Measurements from ENCODE around the gene NRDE2. TPM values are rescaled to one million over a fixed set of nuclear protein-coding genes. Genes with fewer than 3 reads are reported as not detected.
A peak's percentile ranks its signal among the peaks of the same experiment; 100 is the strongest.

Gene NRDE2
- total RNA-seq, 6 experiments from 2014 or later, result 7.9 to 16.3 (median 13.8) TPM

GRCh38 chr14:90336985-90337384, 5.2 kb upstream of the NRDE2 start:
- Histone ChIP-seq H3K36me3 (no peaks in the 10 kb centered on the region), H3K27me3 (no peaks in the 10 kb centered on the region), H3K27ac (no peak overlapping the region), H3K4me1 (no peaks in the 10 kb centered on the region), H3K9me3 (no peaks in the 10 kb centered on the region), H3K4me3 (no peak overlapping the region)
- DNase-seq (no peak), ATAC-seq (no peak)
- WGBS (ENCODE audit: insufficient coverage, low coverage, low lambda C conversion rate, missing lambda C conversion rate), result 65% methylated on average over 2 of the region's 2 CpGs
- TF ChIP-seq POLR2A (IDR thresholded peaks at IDR 0.05), result no peak
- TF ChIP-seq CTCF (IDR thresholded peaks at IDR 0.05), result no peak
- intact Hi-C loops (cut with DNase I), result no loop called here

- H3K27ac ChIP-seq, result no peak overlapping the region
- DNase-seq, result no peak
- no peaks in the 10 kb centered on the region for H3K4me1 ChIP-seq
- H3K4me3 ChIP-seq, result no peak overlapping the region
- intact Hi-C loops (cut with DNase I), result no loop called here
- no peak for ATAC-seq
- no peaks in the 10 kb centered on the region for H3K9me3 ChIP-seq
- 81% methylated on average over 3 of the region's 3 CpGs for WGBS (ENCODE audit: insufficient coverage, low coverage, low lambda C conversion rate, missing lambda C conversion rate)
- TF ChIP-seq CTCF (IDR thresholded peaks at IDR 0.05) (no peak), POLR2A (IDR thresholded peaks at IDR 0.05) (no peak)
- H3K27me3 ChIP-seq, result no peaks in the 10 kb centered on the region
- no peaks in the 10 kb centered on the region for H3K36me3 ChIP-seq
These were observed 4.7 kb upstream of the NRDE2 start for GRCh38 chr14:90336401-90336800.

GRCh38 chr14:90332271-90332584, 487 bp upstream of the NRDE2 start:
- Histone ChIP-seq H3K27ac (peak overlapping the region; percentile 14 to 82 (median 58)), H3K4me1 (peaks cover 0 to 13% (median 0%) of the 10 kb centered on the region in 4 donors), H3K36me3 (no peaks in the 10 kb centered on the region), H3K9me3 (no peaks in the 10 kb centered on the region), H3K4me3 (peak overlapping the region; percentile 64 to 83 (median 80)), H3K27me3 (no peaks in the 10 kb centered on the region)
- ATAC-seq (no peak), DNase-seq (no peak)
- intact Hi-C loops (cut with DNase I), result no loop called here
- 30% methylated on average over 6 of the region's 6 CpGs for WGBS (ENCODE audit: insufficient coverage, low coverage, low lambda C conversion rate, missing lambda C conversion rate)
- TF ChIP-seq CTCF (IDR thresholded peaks at IDR 0.05) (no peak), POLR2A (IDR thresholded peaks at IDR 0.05) (no peak)

GRCh38 chr14:90330203-90331196, 1.2 kb downstream of the NRDE2 start:
- DNase-seq (no peak), ATAC-seq (peak in 1 of 4 donors; percentile 33)
- intact Hi-C loops (cut with DNase I), result no loop called here
- H3K4me1 ChIP-seq, result peaks cover 0 to 13% (median 0%) of the 10 kb centered on the region in 4 donors
- no peaks in the 10 kb centered on the region for H3K36me3 ChIP-seq
- peak overlapping the region; percentile 73 to 85 (median 82) for H3K27ac ChIP-seq
- H3K4me3 ChIP-seq, result peak overlapping the region; percentile 64 to 83 (median 80)
- H3K27me3 ChIP-seq, result no peaks in the 10 kb centered on the region
- 62% methylated on average over 13 of the region's 15 CpGs for WGBS (ENCODE audit: insufficient coverage, low coverage, low lambda C conversion rate, missing lambda C conversion rate)
- H3K9me3 ChIP-seq, result no peaks in the 10 kb centered on the region
- no peak for TF ChIP-seq CTCF (IDR thresholded peaks at IDR 0.05)
